GM23248 (cell line): ENCODE measurements around the gene CLSTN2. TPM values are rescaled to one million over a fixed set of nuclear protein-coding genes. Genes with fewer than 3 reads are reported as not detected.

Experiments used
- DNase-seq: peaks from one replicate; pipeline ENCODE4 v3.0.0-alpha.2; 2015
- H2AFZ ChIP-seq: fragments of 200-600 bp; sonication (generic); 2 replicates; pipeline ENCODE4 v1.6.1; 2016; ENCODE audit warnings: antibody characterized with exemption
- H3F3A ChIP-seq: fragments of 200-600 bp; sonication (generic); 2 replicates; pipeline ENCODE4 v1.6.1; 2016; ENCODE audit warnings: mild to moderate bottlenecking, antibody characterized with exemption, mixed run types; ENCODE audit not compliant: insufficient read depth
- H3K27ac ChIP-seq: fragments of 200-600 bp; sonication (generic); 2 replicates; pipeline ENCODE4 v1.5.1; 2016; ENCODE audit warnings: mild to moderate bottlenecking
- H3K27me3 ChIP-seq: fragments of 200-600 bp; sonication (generic); replicated peaks from 2 replicates; pipeline ENCODE4 v1.6.1; 2016; ENCODE audit warnings: mild to moderate bottlenecking; ENCODE audit not compliant: insufficient read depth
- H3K36me3 ChIP-seq: fragments of 200-600 bp; sonication (generic); 2 replicates; pipeline ENCODE4 v1.6.1; 2016; ENCODE audit warnings: low read depth, mild to moderate bottlenecking
- H3K4me1 ChIP-seq: fragments of 200-600 bp; sonication (generic); 2 replicates; pipeline ENCODE4 v1.6.1; 2016; ENCODE audit warnings: mild to moderate bottlenecking; ENCODE audit not compliant: insufficient read depth
- H3K4me2 ChIP-seq: fragments of 200-600 bp; sonication (generic); one replicate; pipeline ENCODE4 v1.6.1; 2016; ENCODE audit warnings: mild to moderate bottlenecking; ENCODE audit not compliant: unreplicated experiment
- H3K4me3 ChIP-seq: fragments of 200-600 bp; sonication (generic); 2 replicates; pipeline ENCODE4 v1.5.1; 2016; ENCODE audit warnings: mild to moderate bottlenecking
- H3K79me2 ChIP-seq: fragments of 200-600 bp; sonication (generic); 2 replicates; pipeline ENCODE4 v1.6.1; 2016; ENCODE audit warnings: mild to moderate bottlenecking; ENCODE audit not compliant: insufficient read depth
- H3K9ac ChIP-seq: fragments of 200-600 bp; sonication (generic); 2 replicates; pipeline ENCODE4 v1.6.1; 2016; ENCODE audit warnings: mild to moderate bottlenecking
- H3K9me2 ChIP-seq: fragments of 200-600 bp; sonication (generic); 2 replicates; pipeline ENCODE4 v1.6.1; 2016; ENCODE audit warnings: mixed run types, mild to moderate bottlenecking, moderate library complexity; ENCODE audit not compliant: insufficient read depth
- H3K9me3 ChIP-seq: fragments of 200-600 bp; sonication (generic); one replicate; pipeline ENCODE4 v1.6.1; 2017; ENCODE audit warnings: low read depth
- H4K20me1 ChIP-seq: fragments of 200-600 bp; sonication (generic); 2 replicates; pipeline ENCODE4 v1.6.0; 2016; ENCODE audit not compliant: insufficient read depth
- EZH2 ChIP-seq: fragments of 200-600 bp; sonication (generic); IDR thresholded peaks from 2 replicates; pipeline ENCODE4 v1.6.1; 2018; ENCODE audit warnings: antibody characterized with exemption, mild to moderate bottlenecking; ENCODE audit not compliant: insufficient read depth, poor library complexity, severe bottlenecking
- EZH2phosphoT487 ChIP-seq: fragments of 200-600 bp; sonication (generic); IDR thresholded peaks from 2 replicates; pipeline ENCODE4 v1.6.1; 2018; ENCODE audit warnings: antibody characterized with exemption, moderate library complexity, mild to moderate bottlenecking, low read depth; ENCODE audit not compliant: insufficient read depth
- WGBS, 2 experiments: methylation state at CpG; one replicate each; pipeline ENCODE4 v1.1.6; 2015 to 2017; ENCODE audit warnings: low lambda C conversion rate in 2 of 2, low coverage in 1 of 2; ENCODE audit errors: missing lambda C conversion rate in 2 of 2; 5-methylcytosine and 5-hydroxymethylcytosine counted together
- in situ Hi-C: fragments of 300-500 bp; cut with MboI; formaldehyde crosslinking; loops from 2 replicates; pipeline ENCODE4 v1.15.0; 2020
- polyA plus RNA-seq: library from polyadenylated mRNA; unstranded; fragments of >200 nt; fragmentation: Nextera tagmentation; extraction: Ambion mirVana; gene quantifications from 2 replicates; pipeline ENCODE4 v1.2.1, GENCODE V29; 2016
- total RNA-seq: library from RNA; depleted of rRNA; stranded (reverse); fragments of >200 nt; shearing (Covaris generic); gene quantifications from 2 replicates; pipeline ENCODE4 v1.2.3, GENCODE V29; 2014

The CLSTN2 gene
- total and polyA plus RNA-seq, 2 experiments from 2014 or later = not detected

GRCh38 chr3:140341203-140341602, 406.2 kb downstream of the CLSTN2 start:
- Histone ChIP-seq H3K4me3 (no peak overlapping the region), H2AFZ (no peak overlapping the region), H3K9me3 (no peaks in the 10 kb centered on the region), H3K27ac (no peak overlapping the region), H3K79me2 (no peaks in the 10 kb centered on the region), H3K27me3 (peaks cover 11% of the 10 kb centered on the region; the same call in 1 of the 2 replicates), H3F3A (no peaks in the 10 kb centered on the region), H3K36me3 (no peaks in the 10 kb centered on the region), H3K4me2 (no peak overlapping the region), H4K20me1 (no peaks in the 10 kb centered on the region), H3K9ac (no peak overlapping the region), H3K9me2 (no peaks in the 10 kb centered on the region), H3K4me1 (no peaks in the 10 kb centered on the region)
- 13 to 14% methylated on average over 5 of the region's 5 CpGs for WGBS, 2 experiments
- in situ Hi-C loops = no loop called here
- no peak for TF ChIP-seq EZH2phosphoT487
- TF ChIP-seq EZH2 = no peak
- no peak for DNase-seq

- H4K20me1 ChIP-seq = no peaks in the 10 kb centered on the region
- H3K27me3 ChIP-seq = peaks cover 4% of the 10 kb centered on the region; the same call in 1 of the 2 replicates
- H3K4me1 ChIP-seq = no peaks in the 10 kb centered on the region
- H3K36me3 ChIP-seq = no peaks in the 10 kb centered on the region
- no peaks in the 10 kb centered on the region for H3K79me2 ChIP-seq
- H3K4me2 ChIP-seq = no peak overlapping the region
- H2AFZ ChIP-seq = no peak overlapping the region
- in situ Hi-C loops = no loop called here
- H3K27ac ChIP-seq = no peak overlapping the region
- no peaks in the 10 kb centered on the region for H3K9me3 ChIP-seq
- TF ChIP-seq EZH2 = no peak
- TF ChIP-seq EZH2phosphoT487 = no peak
- no peaks in the 10 kb centered on the region for H3K9me2 ChIP-seq
- no peaks in the 10 kb centered on the region for H3F3A ChIP-seq
- no peak overlapping the region for H3K4me3 ChIP-seq
- H3K9ac ChIP-seq = no peak overlapping the region
- WGBS, 2 experiments = 43 to 60% methylated on average over 5 of the region's 5 CpGs
- no peak for DNase-seq
These were observed 406.9 kb downstream of the CLSTN2 start for GRCh38 chr3:140341817-140342403.

- no peaks in the 10 kb centered on the region for H3K9me2 ChIP-seq
- no peak overlapping the region for H3K27ac ChIP-seq
- H3K36me3 ChIP-seq = no peaks in the 10 kb centered on the region
- H3K9me3 ChIP-seq = no peaks in the 10 kb centered on the region
- in situ Hi-C loops = no loop called here
- H2AFZ ChIP-seq = no peak overlapping the region
- H3K4me2 ChIP-seq = no peak overlapping the region
- peaks cover 3% of the 10 kb centered on the region; the same call in 1 of the 2 replicates for H3K27me3 ChIP-seq
- 11 to 24% methylated on average over 2 of the region's 2 CpGs for WGBS, 2 experiments
- no peak overlapping the region for H3K4me3 ChIP-seq
- no peak overlapping the region for H3K9ac ChIP-seq
- no peaks in the 10 kb centered on the region for H3F3A ChIP-seq
- H4K20me1 ChIP-seq = no peaks in the 10 kb centered on the region
- no peaks in the 10 kb centered on the region for H3K4me1 ChIP-seq
- no peaks in the 10 kb centered on the region for H3K79me2 ChIP-seq
- DNase-seq = no peak
- TF ChIP-seq EZH2 (no peak), EZH2phosphoT487 (no peak)
These were observed 407.7 kb downstream of the CLSTN2 start for GRCh38 chr3:140342668-140343067.

GRCh38 chr3:140343211-140344081, 408.5 kb downstream of the CLSTN2 start:
- Histone ChIP-seq H3K9me2 (no peaks in the 10 kb centered on the region), H2AFZ (no peak overlapping the region), H3F3A (no peaks in the 10 kb centered on the region), H3K27ac (no peak overlapping the region), H3K36me3 (no peaks in the 10 kb centered on the region), H3K9me3 (no peaks in the 10 kb centered on the region), H3K9ac (no peak overlapping the region), H3K27me3 (peaks cover 3% of the 10 kb centered on the region; the same call in 1 of the 2 replicates), H3K4me1 (no peaks in the 10 kb centered on the region), H3K4me3 (no peak overlapping the region), H3K4me2 (no peak overlapping the region), H4K20me1 (no peaks in the 10 kb centered on the region), H3K79me2 (no peaks in the 10 kb centered on the region)
- in situ Hi-C loops = no loop called here
- no peak for DNase-seq
- no peak for TF ChIP-seq EZH2phosphoT487
- TF ChIP-seq EZH2 = no peak
- whole genome bisulfite sequencing, 2 experiments = 15 to 21% methylated on average over 8 of the region's 8 CpGs
